ENCODE measurements around the gene TRAF5. TPM values are rescaled to one million over a fixed set of nuclear protein-coding genes. Genes with fewer than 3 reads are reported as not detected.

The TRAF5 gene
- total and polyA plus RNA-seq, 2 of the 4 experiments (the other 2 are of a cell fraction) = 10.0 to 14.7 TPM

DNA sequence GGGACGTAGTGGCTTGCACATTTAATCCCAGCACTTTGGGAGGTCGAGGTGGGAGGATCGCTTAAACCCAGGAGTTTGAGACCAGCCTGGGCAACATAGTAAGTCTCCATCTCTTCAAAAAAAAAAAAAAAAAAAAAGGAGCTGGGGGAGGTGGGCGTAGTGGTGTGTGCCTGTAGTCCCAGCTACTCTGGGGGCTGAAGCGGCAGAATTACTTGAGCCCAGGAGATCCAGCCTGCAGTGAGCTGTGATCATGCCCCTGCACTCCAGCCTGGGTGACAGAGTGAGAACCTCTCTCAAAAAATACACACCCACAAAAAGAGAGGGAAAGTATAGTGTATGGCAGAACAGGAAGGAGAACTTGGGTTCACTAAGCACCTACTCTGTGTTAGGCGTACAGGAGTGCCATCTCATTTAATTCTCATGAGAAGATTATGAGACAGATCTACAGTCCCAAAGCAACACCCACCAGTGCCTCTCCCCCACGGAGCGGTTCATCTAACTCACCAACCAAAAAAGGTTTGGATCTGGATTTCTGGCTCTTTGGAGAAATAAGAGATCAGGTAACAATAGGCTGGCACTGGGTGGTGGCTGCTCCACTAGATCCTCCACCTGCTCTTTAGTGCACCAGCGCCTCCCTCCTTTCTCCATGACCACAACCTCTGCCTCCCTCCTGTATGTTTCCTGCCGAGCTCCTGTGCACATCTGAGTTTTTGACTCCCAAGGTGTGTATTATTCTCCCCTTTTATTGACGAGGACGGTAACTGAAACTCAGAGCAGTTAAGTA is 1.4 kb upstream of the TRAF5 start:
- POLR2A ChIA-PET (ENCODE audit: unreplicated experiment) = no interaction called here
- no CpG with 5 or more reads among the region's 12 CpGs for WGBS, 2 experiments (ENCODE audit: extremely low coverage in 2 of 2, insufficient read length in 1 of 2)
- no peak overlapping the region for H2BK15ac ChIP-seq (ENCODE audit: low read depth, low read length)

More for the DNA sequence above, 1.4 kb upstream of the TRAF5 start:
- dilution Hi-C loops (cut with HindIII; ENCODE audit: low sequenced_read_pairs, unreplicated experiment) (no loop called here), in situ Hi-C loops (cut with MboI; ENCODE audit: low sequenced_read_pairs) (loop anchor here (5.0 to 10.0 kb wide), 3 partner anchors 150 to 322 kb away; no protein-coding TSS in a partner anchor), intact Hi-C loops (cut with micrococcal nuclease) (loop anchor here (5.0 kb wide), 1 partner anchor 252 kb away; the partner anchor contains the start of gene SLC30A1)
- Histone ChIP-seq H3K9ac (ENCODE audit: low read depth, low read length) (no peak overlapping the region), H3K23ac (ENCODE audit: low read depth, low read length) (no peak overlapping the region), H3K27ac (ENCODE audit: insufficient read depth, low read length) (no peak overlapping the region), H2BK20ac (ENCODE audit: low read depth, low read length) (no peak overlapping the region), H2AK5ac (ENCODE audit: low read depth, low read length) (no peak overlapping the region), H3K9me1 (ENCODE audit: insufficient read depth, low read length) (peaks cover 19% of the 10 kb centered on the region), H4K8ac (ENCODE audit: low read depth in 2 of 2, low read length in 2 of 2) (no peak overlapping the region), H3K9me3 (ENCODE audit: control insufficient read depth, insufficient read depth, low read length) (no peaks in the 10 kb centered on the region), H2BK5ac (ENCODE audit: low read depth, low read length, poor library complexity, severe bottlenecking) (no peak overlapping the region), H2BK120ac (ENCODE audit: low read depth, low read length) (no peak overlapping the region), H4K5ac (ENCODE audit: low read depth, low read length) (no peak overlapping the region), H4K20me1 (ENCODE audit: insufficient read depth, low read length) (peaks cover 20% of the 10 kb centered on the region), H2AK9ac (replicated peaks; ENCODE audit: low read depth, low read length, poor library complexity) (no peak overlapping the region), H3K4ac (ENCODE audit: low read depth, low read length) (no peak overlapping the region), H3K27me3 (ENCODE audit: control insufficient read depth, insufficient read depth, low read length) (no peaks in the 10 kb centered on the region), H3K56ac (ENCODE audit: extremely low read depth, insufficient read depth, low read length) (no peak overlapping the region), H3K18ac (ENCODE audit: low read depth, low read length) (no peak overlapping the region), H3K36me3 (ENCODE audit: control insufficient read depth, insufficient read depth, low read length) (no peaks in the 10 kb centered on the region), H4K91ac (ENCODE audit: insufficient read depth, low read depth, low read length) (no peak overlapping the region), H3K14ac (replicated peaks; ENCODE audit: low read depth, low read length) (no peak overlapping the region), H2AFZ (replicated peaks; ENCODE audit: low read length, poor library complexity) (no peak overlapping the region), H3K4me3 (ENCODE audit: insufficient read depth, low read depth, low read length) (no peak overlapping the region), H3K4me2 (ENCODE audit: low read depth, low read length) (no peak overlapping the region), H3K4me1 (ENCODE audit: control insufficient read depth, insufficient read depth, low read length) (peaks cover 9% of the 10 kb centered on the region), H3K79me1 (ENCODE audit: low read depth in 1 of 2, low read length in 2 of 2) (peaks cover 27 to 37% of the 10 kb centered on the region in 2 experiments)
- CTCF ChIA-PET = no interaction called here
- ATAC-seq (ENCODE audit: low read depth) (no peak), DNase-seq (no peak)
- no peak for TF ChIP-seq MAZ (IDR thresholded peaks at IDR 0.05; ENCODE audit: borderline replicate concordance, low read depth, low read length)
- TF ChIP-seq MAFK (IDR thresholded peaks at IDR 0.05; ENCODE audit: low read depth, low read length) = no peak
- no peak for TF ChIP-seq FOS (IDR thresholded peaks at IDR 0.05; ENCODE audit: low read depth, low read length)
- TF ChIP-seq RCOR1 (IDR thresholded peaks at IDR 0.05; ENCODE audit: insufficient replicate concordance, low read length) = no peak
- BruUV-seq (replicated peaks) = no TSS peak
